GM19239 (cell line): ENCODE measurements around the gene QSOX1.

Experiments
- DNase-seq: peaks from one replicate; pipeline ENCODE4 v3.0.0; 2011; ENCODE audit warnings: low spot score; ENCODE audit not compliant: insufficient read length
- FAIRE-seq: peaks from 2 replicates; lab custom pipeline; 2011; peaks lifted over from hg19 to GRCh38; lab: Jason Lieb, UNC

QSOX1 gene

DNA sequence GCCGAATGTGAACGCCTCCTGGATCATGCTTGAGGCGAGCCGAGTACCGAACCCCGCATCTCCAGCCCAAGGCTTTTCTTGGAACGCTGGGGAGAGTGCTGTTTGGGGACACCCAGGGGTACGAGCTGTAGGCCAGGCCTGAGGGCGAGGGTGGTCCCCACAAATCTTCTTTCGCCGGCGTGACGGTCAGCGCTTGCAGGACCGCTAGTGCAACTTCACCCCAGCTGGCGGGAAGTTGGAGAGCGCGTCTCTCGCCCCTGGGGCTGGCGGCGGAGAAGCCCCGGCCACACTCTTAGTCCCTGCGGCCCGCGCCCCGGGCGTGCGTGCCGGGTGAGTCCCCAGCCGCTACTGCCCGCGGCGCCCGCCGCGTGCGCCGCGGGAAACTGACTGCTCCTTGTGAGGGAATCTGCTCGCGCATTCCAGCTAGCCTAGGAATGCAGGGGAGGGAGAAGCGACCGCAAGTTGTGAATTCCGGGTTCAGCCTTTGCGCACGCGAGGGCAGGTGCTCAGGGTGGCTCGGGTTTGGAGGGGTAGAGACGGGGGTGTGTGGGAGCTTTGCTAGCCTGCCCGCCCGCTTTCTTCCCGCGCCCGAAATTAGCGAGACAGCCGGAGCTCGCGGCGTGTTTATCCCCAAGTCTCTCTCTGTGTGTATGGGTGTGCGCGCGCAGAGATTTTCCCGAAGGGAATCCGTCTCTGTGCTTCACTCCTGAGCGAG lies 76.3 kb downstream of the QSOX1 start:
- DNase-seq (peak; percentile 31), FAIRE-seq (no peak)

- DNase-seq = peak; percentile 36
- FAIRE-seq = no peak
These were observed 76.8 kb downstream of the QSOX1 start for GRCh38 chr1:180231506-180231921.

DNA sequence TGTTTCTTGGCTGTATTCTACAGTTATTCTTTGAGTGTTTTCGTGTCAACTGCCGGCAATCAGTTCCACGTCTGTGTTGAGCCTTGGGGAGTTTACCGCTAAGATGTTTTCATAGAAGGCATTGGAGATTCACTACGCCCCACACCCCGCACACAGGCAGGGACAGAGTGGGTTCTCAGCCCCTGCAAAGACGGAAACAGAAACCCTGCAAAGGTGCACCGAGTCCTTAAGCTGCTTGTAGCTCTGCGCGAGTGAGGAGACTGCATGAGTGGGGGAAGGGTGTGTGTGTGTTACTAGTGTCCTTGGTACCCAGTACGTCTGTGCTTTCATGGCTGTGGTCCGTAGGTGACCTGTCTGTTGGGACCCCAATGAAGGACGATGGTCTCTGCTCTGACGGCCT lies 77.3 kb downstream of the QSOX1 start:
- FAIRE-seq = no peak
- DNase-seq = no peak

- DNase-seq (no peak), FAIRE-seq (no peak)
These were observed 77.9 kb downstream of the QSOX1 start for GRCh38 chr1:180232521-180233043.

DNA sequence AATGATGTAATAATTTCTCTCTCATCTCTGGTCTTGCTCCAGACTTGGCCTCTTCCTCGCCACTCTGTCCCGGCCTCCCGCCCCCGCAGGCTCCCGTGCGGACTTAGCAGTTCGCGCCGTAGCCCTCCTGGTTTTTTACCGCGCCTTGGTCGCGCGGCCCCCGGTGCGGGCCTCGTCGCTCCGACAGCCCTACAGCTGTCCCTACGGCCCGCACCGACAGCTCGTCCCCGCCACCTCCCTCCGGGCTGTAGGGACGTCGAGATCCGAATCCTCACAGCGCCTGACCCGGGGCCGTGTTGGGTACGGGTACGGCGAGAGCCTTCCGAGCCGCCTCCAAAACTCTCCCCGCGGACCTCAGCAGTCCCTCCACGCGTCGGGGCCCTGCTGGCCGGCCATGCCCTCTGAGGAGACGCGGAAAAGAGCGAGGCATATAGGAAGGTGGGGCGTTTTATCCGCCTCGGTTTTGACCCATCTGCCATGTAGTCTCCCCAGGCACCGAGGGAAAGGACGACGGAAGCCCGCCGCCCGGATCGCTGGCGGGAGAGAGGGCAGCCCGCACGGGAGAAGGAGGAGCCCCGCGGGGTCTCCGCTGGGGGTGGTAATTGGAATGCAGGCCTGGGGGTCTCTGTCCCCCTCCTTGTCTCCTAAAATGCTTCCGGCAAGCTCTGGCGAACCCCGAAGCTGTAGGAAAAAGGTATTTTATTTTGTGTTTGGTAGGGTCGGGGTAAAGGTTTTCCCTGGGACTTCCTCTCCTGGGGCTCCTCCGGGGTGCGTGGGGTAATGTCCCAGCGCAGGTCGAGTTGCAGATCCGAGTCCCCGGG lies 78.7 kb downstream of the QSOX1 start:
- no peak for FAIRE-seq
- no peak for DNase-seq

DNA sequence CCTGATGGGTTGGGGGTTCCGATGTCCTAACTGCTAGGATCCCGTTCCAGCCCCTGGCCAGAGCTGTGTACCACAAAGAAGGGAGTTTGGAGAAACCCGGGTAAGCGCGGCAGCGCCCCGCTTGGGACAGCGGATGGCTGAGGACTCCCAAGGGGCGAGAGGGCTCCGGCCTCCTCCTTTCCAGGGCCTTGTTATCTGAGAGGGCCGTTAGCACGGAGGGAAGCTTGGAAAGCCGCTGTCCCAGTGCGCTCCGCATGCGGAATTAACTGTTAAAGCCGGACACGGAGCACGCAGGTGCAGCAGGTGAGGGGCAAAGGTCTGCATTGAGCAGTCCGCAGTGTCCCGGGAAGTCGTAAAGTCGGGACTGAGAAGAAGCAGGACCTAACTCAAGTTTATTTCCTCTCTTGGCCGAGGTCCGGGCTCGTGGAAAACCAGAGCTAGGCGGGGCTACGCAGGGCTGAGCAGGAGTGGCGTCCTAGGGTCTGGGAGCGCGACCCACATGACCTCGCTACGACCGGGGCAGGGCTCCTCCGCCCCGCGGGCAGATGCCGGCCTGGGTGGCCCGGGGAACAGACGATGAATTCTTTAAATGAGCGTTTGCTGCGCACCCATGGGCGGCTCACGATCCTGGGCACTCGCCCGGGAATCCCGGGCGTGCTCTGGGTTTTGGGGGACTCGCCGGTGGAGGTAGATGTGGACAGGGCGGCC lies 79.9 kb downstream of the QSOX1 start:
- no peak for FAIRE-seq

GRCh38 chr1:180235077-180235501 lies 80.4 kb downstream of the QSOX1 start:
- DNase-seq = no peak
- no peak for FAIRE-seq

More for the DNA sequence above, 79.9 kb downstream of the QSOX1 start:
- no peak for DNase-seq

DNA sequence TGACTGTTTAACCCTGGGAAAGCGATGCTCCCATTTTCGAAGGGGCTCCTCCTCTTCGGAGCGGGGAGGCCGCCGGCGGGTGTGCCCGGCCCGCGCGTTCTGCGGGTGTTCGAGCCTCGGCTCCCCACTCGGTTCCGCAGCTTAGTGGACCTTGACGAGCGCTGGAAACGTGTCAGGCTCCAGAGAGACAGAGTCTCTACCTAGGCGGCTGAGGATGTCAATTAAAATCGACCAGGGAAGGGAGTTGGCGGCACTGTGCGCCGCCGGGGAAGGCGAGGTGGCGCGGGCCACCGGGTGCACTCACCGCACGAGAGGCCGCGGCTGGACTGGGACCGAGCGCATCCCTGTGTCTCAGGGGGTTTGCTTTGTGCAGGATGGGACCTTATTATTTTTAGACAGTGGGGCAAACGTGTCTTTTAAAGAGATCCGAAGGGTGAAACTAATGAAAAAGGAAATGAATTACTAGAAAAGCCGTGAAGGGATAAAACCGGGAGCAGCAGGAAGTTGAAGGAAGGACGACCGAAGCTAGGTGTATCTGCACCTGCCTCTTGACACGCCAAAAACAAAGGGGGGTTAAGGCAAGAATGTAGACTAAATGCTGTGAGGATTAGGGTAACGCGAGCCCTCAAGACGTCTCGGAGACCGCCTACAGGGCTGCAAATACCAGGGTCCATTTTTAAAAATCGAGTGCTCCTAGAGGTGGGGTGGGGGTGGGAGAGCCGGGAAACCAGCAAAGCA lies 81.0 kb downstream of the QSOX1 start:
- FAIRE-seq = no peak
- DNase-seq = no peak

- no peak for DNase-seq
- no peak for FAIRE-seq
These were observed 82.2 kb downstream of the QSOX1 start for GRCh38 chr1:180236698-180237509.

DNA sequence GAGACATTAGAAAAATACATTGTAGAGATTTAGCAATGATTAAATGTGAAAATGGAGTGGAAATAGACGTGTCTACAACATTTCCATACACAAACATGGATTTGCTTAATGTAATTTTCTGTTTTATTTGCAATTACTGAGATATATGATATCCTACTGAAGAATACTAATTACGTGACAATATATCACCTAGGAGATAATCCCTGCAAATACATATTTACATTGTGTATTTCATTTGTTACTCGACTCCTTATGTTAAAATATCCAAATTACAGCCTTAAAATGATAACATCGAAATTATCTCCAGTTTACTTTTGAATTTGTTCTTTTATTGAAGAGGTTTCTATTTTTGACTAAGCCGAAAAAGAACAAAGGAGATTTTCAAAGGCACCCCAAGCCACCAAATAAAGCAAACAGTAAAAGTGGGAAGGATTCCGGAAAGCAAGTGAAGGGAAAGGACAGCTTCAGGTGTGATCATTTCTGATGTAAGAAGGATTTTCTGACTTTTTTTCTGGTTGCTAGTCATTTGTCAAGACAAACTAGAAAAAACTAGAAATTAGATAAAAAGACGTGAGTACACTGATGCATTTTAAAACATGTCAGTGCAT lies 83.3 kb downstream of the QSOX1 start:
- FAIRE-seq = no peak
- no peak for DNase-seq

DNA sequence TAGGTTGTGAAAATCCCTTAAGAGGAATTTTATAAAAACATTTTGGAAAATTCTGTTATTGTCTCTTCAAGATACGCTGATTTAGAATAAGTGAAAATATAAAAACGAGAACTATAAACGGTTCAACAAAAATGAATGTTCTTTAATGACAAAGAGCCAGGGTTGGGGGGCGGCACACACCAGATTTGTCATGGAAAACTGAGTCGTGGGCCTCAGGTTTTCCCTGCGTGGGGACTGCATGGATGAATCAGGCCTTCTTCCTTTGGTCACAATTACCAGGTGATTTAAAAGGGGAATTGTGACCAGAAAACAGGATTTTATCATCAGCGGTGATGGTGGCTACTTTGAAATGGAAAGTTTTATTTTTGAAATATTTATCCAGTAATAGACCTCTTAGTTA lies 84.0 kb downstream of the QSOX1 start:
- DNase-seq (no peak), FAIRE-seq (no peak)

GRCh38 chr1:180239145-180240096 lies 84.8 kb downstream of the QSOX1 start:
- DNase-seq (no peak), FAIRE-seq (no peak)

DNA sequence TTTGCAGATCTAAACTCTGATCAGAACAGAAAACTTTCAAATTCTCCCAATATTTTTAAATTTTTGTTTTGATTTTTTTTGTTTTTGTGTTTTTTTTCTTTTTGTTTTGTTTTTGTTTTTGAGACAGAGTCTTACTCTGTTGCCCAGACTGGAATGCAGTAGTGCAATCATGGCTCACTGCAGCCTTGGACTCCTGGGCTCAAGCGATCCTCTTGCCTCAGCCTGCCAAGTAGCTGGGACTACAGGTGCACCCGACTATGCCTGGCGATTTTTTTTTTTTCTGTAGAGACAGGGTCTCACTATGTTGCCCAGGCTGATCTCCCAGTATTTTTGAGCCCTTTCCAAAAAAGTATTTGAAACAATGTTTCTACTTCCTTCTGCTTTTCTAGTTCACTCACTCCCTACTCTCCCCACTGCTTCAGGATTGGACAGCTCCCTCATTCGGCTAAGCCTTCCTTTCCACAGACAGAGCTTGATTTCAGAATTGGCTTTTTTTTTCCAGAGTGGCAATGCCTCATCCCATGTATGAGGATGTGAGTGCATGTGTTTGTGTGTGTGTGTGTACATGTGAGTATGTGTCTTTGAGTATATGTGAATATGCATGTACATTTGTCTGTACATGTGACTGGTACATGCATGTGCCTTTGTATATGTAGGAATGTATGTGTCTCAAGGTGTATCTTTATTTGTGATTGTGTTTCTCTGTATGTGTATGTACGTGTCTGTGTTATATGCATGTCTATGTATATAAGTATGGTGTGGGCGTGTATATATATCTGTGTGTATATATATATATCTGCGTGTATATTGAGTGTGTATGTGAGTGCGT lies 87.3 kb downstream of the QSOX1 start:
- FAIRE-seq = no peak
- no peak for DNase-seq

GRCh38 chr1:180243517-180244221 lies 89.0 kb downstream of the QSOX1 start:
- DNase-seq (no peak), FAIRE-seq (no peak)

DNA sequence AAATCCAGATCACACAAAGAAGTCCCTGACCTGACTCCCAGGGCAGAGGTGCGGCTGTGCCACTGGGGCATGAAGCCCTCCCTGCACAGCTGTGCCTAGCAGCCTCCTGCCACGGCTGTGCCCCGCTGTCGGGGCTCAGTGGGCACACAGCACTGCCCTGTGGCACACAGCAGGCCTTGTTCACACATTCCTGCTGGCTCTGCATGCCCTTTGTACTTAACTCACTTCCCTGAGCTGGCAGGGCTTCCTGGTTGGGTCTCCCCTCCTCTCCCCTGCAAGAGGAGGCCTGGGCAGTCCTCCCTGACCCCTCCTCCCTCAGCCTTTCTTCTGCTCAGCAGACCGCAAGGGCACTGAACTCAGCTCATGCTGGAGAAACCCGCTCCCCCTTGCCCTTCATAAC lies 90.2 kb downstream of the QSOX1 start:
- FAIRE-seq = no peak
- DNase-seq = no peak

- no peak for DNase-seq
- no peak for FAIRE-seq
These were observed 91.9 kb downstream of the QSOX1 start for GRCh38 chr1:180246579-180246978.
